Neural cell (in vitro differentiated cells): ENCODE results near the gene EDA2R. TPM values are rescaled to one million over a fixed set of nuclear protein-coding genes. Genes with fewer than 3 reads are reported as not detected.

Experiments
- H2AFZ ChIP-seq: fragments of 200-600, 300-800 bp; sonication (generic), shearing (Covaris generic); 2 replicates; pipeline ENCODE4 v1.6.0; 2014; ENCODE audit warnings: low read depth, mild to moderate bottlenecking, antibody characterized with exemption, low read length, moderate library complexity
- H3F3A ChIP-seq: fragments of 200-600 bp; shearing (Covaris generic); 2 replicates; pipeline ENCODE4 v1.6.1; 2016; ENCODE audit warnings: mild to moderate bottlenecking, moderate library complexity, mixed read lengths, antibody characterized with exemption, low read length; ENCODE audit not compliant: insufficient read depth, poor library complexity, severe bottlenecking
- H3K27ac ChIP-seq: fragments of 200-600, 300-800 bp; sonication (generic), shearing (Covaris generic); 2 replicates; pipeline ENCODE4 v1.5.1; 2014; ENCODE audit warnings: mild to moderate bottlenecking, low read length, moderate library complexity
- H3K27me3 ChIP-seq: fragments of 300-800, 200-600 bp; sonication (generic), shearing (Covaris generic); 2 replicates; pipeline ENCODE4 v1.6.0; 2014; ENCODE audit warnings: mild to moderate bottlenecking, low read depth, low read length, moderate library complexity; ENCODE audit not compliant: insufficient read depth
- H3K36me3 ChIP-seq: fragments of 300-800, 200-600 bp; sonication (generic), shearing (Covaris generic); 2 replicates; pipeline ENCODE4 v1.5.1; 2014; ENCODE audit warnings: mild to moderate bottlenecking, antibody characterized with exemption, low read length, moderate library complexity; ENCODE audit not compliant: insufficient read depth
- H3K4me2 ChIP-seq: fragments of 300-800, 200-600 bp; sonication (generic), shearing (Covaris generic); 2 replicates; pipeline ENCODE4 v1.6.0; 2014; ENCODE audit warnings: mild to moderate bottlenecking, low read length
- H3K4me3 ChIP-seq: fragments of 300-800, 200-600 bp; sonication (generic), shearing (Covaris generic); 2 replicates; pipeline ENCODE4 v1.5.1; 2014; ENCODE audit warnings: mild to moderate bottlenecking, low read length, moderate library complexity
- H3K79me2 ChIP-seq: fragments of 200-600 bp; shearing (Covaris generic); replicated peaks from 2 replicates; pipeline ENCODE4 v1.6.0; 2014; ENCODE audit warnings: mild to moderate bottlenecking, low read length, moderate library complexity; ENCODE audit not compliant: insufficient read depth
- H3K9ac ChIP-seq: fragments of 300-800, 200-600 bp; sonication (generic), shearing (Covaris generic); 2 replicates; pipeline ENCODE4 v1.6.1; 2016; ENCODE audit warnings: mild to moderate bottlenecking, low read length, mixed read lengths
- H3K9me2 ChIP-seq: fragments of 200-600 bp; shearing (Covaris generic); 2 replicates; pipeline ENCODE4 v1.6.1; 2016; ENCODE audit warnings: mild to moderate bottlenecking, low read length, mixed read lengths; ENCODE audit not compliant: insufficient read depth
- H3K9me3 ChIP-seq: fragments of 200-600, 300-800 bp; sonication (generic), shearing (Covaris generic); 2 replicates; pipeline ENCODE4 v1.6.1; 2016; ENCODE audit warnings: mild to moderate bottlenecking, mixed run types, low read length, moderate library complexity, mixed read lengths
- H4K20me1 ChIP-seq: fragments of 200-600 bp; shearing (Covaris generic); 2 replicates; pipeline ENCODE4 v1.6.1; 2016; ENCODE audit warnings: mild to moderate bottlenecking, mixed run types; ENCODE audit not compliant: insufficient read depth
- EP300 ChIP-seq: fragments of 450-650 bp; conservative IDR thresholded peaks from 2 replicates; pipeline ENCODE4 v1.6.1; 2014; ENCODE audit warnings: antibody characterized with exemption, mild to moderate bottlenecking, moderate library complexity; ENCODE audit not compliant: poor library complexity, severe bottlenecking
- EZH2 ChIP-seq: fragments of 200-600, 300-800 bp; shearing (Covaris generic), sonication (generic); IDR thresholded peaks from 2 replicates; pipeline ENCODE4 v1.6.1; 2014; ENCODE audit warnings: antibody characterized with exemption, low read length, borderline replicate concordance, mild to moderate bottlenecking; ENCODE audit not compliant: insufficient read depth, poor library complexity, severe bottlenecking
- MXI1 ChIP-seq: fragments of 450-650 bp; conservative IDR thresholded peaks from 2 replicates; pipeline ENCODE4 v1.6.1; 2014; ENCODE audit warnings: antibody characterized with exemption, mild to moderate bottlenecking; ENCODE audit not compliant: poor library complexity, severe bottlenecking
- POLR2AphosphoS5 ChIP-seq: IDR thresholded peaks from 2 replicates; pipeline ENCODE4 v1.6.1; 2012
- RAD21 ChIP-seq: fragments of 450-650 bp; conservative IDR thresholded peaks from 2 replicates; pipeline ENCODE4 v1.6.1; 2014; ENCODE audit warnings: antibody characterized with exemption, mild to moderate bottlenecking, moderate library complexity
- SMC3 ChIP-seq: fragments of 450-650 bp; conservative IDR thresholded peaks from 2 replicates; pipeline ENCODE4 v1.6.1; 2014; ENCODE audit warnings: antibody characterized with exemption, mild to moderate bottlenecking, moderate library complexity; ENCODE audit not compliant: poor library complexity
- TAF1 ChIP-seq: IDR thresholded peaks from 2 replicates; pipeline ENCODE4 v1.6.1; 2012; ENCODE audit warnings: low read depth
- polyA plus RNA-seq: library from polyadenylated mRNA; depleted of rRNA; stranded (reverse); fragments of >200 nt; gene quantifications from 2 replicates; pipeline ENCODE4 v1.2.3, GENCODE V29; 2014
- TF ChIP-seq, protein P1 (sequence below): fragments of 450-650 bp; IDR thresholded peaks from 2 replicates; pipeline ENCODE4 v1.5.1; 2014; ENCODE audit warnings: antibody characterized with exemption, mild to moderate bottlenecking, moderate library complexity; ENCODE audit not compliant: poor library complexity, severe bottlenecking
- TF ChIP-seq, protein P2 (sequence below): IDR thresholded peaks from 2 replicates; pipeline ENCODE4 v1.6.1; 2012; ENCODE audit warnings: borderline replicate concordance

The EDA2R gene
- polyA plus RNA-seq, 1 donor from 2014 or later = 4.9 TPM

DNA sequence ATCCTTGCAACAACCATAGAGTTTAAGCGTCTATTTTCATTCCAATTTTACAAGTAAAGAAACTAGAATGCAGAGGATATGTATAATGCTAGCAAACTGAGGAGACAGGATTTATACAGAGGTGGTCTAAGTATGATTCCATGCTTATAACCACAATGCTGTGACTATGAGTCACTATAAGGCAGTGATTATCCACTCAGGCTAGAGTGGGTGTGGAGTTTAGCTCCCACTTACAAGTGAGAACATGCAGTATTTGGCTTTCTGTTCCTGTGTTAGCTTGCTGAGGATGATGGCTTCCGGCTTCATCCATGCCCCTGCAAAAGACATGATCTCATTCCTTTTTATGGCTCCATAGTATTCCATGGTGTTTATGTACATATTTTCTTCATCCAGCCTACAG, 41.6 kb upstream of the EDA2R start:
- H3K4me3 ChIP-seq = no peak overlapping the region
- H4K20me1 ChIP-seq = no peaks in the 10 kb centered on the region
- H2AFZ ChIP-seq = no peak overlapping the region
- no peak overlapping the region for H3K4me2 ChIP-seq
- no peak overlapping the region for H3K9ac ChIP-seq
- no peaks in the 10 kb centered on the region for H3K27me3 ChIP-seq
- no peaks in the 10 kb centered on the region for H3K9me3 ChIP-seq
- no peaks in the 10 kb centered on the region for H3F3A ChIP-seq
- H3K79me2 ChIP-seq = no peaks in the 10 kb centered on the region
- H3K9me2 ChIP-seq = no peaks in the 10 kb centered on the region
- no peak overlapping the region for H3K27ac ChIP-seq
- no peaks in the 10 kb centered on the region for H3K36me3 ChIP-seq
- TF ChIP-seq SMC3 (no peak), RAD21 (no peak), EZH2 (no peak), MXI1 (no peak), POLR2AphosphoS5 (no peak), TAF1 (no peak)
- TF ChIP-seq, protein P1, sequence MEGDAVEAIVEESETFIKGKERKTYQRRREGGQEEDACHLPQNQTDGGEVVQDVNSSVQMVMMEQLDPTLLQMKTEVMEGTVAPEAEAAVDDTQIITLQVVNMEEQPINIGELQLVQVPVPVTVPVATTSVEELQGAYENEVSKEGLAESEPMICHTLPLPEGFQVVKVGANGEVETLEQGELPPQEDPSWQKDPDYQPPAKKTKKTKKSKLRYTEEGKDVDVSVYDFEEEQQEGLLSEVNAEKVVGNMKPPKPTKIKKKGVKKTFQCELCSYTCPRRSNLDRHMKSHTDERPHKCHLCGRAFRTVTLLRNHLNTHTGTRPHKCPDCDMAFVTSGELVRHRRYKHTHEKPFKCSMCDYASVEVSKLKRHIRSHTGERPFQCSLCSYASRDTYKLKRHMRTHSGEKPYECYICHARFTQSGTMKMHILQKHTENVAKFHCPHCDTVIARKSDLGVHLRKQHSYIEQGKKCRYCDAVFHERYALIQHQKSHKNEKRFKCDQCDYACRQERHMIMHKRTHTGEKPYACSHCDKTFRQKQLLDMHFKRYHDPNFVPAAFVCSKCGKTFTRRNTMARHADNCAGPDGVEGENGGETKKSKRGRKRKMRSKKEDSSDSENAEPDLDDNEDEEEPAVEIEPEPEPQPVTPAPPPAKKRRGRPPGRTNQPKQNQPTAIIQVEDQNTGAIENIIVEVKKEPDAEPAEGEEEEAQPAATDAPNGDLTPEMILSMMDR = no peak

DNA sequence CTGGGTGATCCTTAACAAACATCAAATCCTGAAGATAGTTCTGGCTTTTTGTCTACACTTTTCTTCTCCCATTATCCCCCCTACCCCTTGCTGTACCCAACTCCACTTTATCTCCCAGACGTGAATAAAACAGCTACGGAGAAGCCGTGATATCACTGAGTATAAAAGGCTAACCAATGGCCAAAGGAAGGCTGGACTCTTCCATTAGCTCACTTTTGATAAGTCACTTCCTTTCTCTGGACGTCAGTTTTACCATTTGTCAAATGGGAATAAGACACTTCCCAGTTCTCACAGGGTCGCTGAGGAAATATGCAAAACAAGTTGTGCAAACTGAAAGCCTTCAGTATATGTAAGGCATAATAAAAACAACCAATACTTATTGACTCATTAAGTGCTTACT, 38.6 kb upstream of the EDA2R start:
- H3K79me2 ChIP-seq = no peaks in the 10 kb centered on the region
- no peaks in the 10 kb centered on the region for H3F3A ChIP-seq
- H3K36me3 ChIP-seq = no peaks in the 10 kb centered on the region
- TF ChIP-seq TAF1 = no peak
- TF ChIP-seq EZH2 = no peak
- no peak for TF ChIP-seq RAD21
- no peak for TF ChIP-seq SMC3
- TF ChIP-seq EP300 = no peak
- TF ChIP-seq, protein P1 = no peak
- no peak for TF ChIP-seq MXI1
- TF ChIP-seq, protein P2, sequence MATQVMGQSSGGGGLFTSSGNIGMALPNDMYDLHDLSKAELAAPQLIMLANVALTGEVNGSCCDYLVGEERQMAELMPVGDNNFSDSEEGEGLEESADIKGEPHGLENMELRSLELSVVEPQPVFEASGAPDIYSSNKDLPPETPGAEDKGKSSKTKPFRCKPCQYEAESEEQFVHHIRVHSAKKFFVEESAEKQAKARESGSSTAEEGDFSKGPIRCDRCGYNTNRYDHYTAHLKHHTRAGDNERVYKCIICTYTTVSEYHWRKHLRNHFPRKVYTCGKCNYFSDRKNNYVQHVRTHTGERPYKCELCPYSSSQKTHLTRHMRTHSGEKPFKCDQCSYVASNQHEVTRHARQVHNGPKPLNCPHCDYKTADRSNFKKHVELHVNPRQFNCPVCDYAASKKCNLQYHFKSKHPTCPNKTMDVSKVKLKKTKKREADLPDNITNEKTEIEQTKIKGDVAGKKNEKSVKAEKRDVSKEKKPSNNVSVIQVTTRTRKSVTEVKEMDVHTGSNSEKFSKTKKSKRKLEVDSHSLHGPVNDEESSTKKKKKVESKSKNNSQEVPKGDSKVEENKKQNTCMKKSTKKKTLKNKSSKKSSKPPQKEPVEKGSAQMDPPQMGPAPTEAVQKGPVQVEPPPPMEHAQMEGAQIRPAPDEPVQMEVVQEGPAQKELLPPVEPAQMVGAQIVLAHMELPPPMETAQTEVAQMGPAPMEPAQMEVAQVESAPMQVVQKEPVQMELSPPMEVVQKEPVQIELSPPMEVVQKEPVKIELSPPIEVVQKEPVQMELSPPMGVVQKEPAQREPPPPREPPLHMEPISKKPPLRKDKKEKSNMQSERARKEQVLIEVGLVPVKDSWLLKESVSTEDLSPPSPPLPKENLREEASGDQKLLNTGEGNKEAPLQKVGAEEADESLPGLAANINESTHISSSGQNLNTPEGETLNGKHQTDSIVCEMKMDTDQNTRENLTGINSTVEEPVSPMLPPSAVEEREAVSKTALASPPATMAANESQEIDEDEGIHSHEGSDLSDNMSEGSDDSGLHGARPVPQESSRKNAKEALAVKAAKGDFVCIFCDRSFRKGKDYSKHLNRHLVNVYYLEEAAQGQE = no peak
- TF ChIP-seq POLR2AphosphoS5 = no peak
- no peaks in the 10 kb centered on the region for H4K20me1 ChIP-seq
- no peak overlapping the region for H3K9ac ChIP-seq
- no peak overlapping the region for H3K27ac ChIP-seq
- no peak overlapping the region for H3K4me3 ChIP-seq
- no peaks in the 10 kb centered on the region for H3K9me2 ChIP-seq
- H3K27me3 ChIP-seq = no peaks in the 10 kb centered on the region
- H3K9me3 ChIP-seq = no peaks in the 10 kb centered on the region
- no peak overlapping the region for H2AFZ ChIP-seq
- no peak overlapping the region for H3K4me2 ChIP-seq
